Measurements from ENCODE around the gene SDCCAG8. TPM values are rescaled to one million over a fixed set of nuclear protein-coding genes. Genes with fewer than 3 reads are reported as not detected.

The SDCCAG8 gene
- polyA plus RNA-seq, 2 of the 4 experiments (the other 2 are of a cell fraction), result 48.8 to 64.8 TPM

DNA sequence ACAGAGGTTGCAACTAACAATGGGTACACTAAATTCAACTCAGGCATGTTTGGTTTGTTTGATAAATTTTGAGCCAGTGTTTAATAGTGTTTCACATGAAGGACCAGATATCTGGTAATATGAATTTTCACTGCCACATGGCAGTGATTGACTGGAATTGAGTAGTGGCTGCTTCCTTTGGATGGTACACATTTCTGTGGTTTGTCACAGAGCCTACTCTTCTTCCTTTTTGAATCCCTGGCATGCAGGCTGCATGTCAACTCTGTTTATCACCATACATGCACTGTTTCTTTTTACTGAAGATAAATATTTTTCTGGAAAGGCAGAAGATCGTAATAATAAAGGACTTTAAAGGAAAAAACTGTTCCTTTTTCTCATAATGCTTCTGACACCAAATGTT lies 35.5 kb downstream of the SDCCAG8 start:
- 79% methylated on average over 1 of the region's 1 CpG for WGBS (ENCODE audit: missing lambda C conversion rate)
- Histone ChIP-seq H3K9me3 (peaks cover 12% of the 10 kb centered on the region; the same call in 2 of the 3 replicates), H3K4me2 (no peak overlapping the region), H3K27ac (no peak overlapping the region), H3K4me3 (no peak overlapping the region), H3K4me1 (peaks cover 13% of the 10 kb centered on the region)
- no peak for FAIRE-seq
- ChIA-PET POLR2A (no interaction called here), CTCF (interaction anchor here (1.0 kb wide), 1 partner anchor 33 kb away, joined by 3 read pairs; no protein-coding TSS in a partner anchor)
- ATAC-seq, result no peak
- TF ChIP-seq GATA3 (IDR thresholded peaks at IDR 0.05; ENCODE audit: borderline replicate concordance), result no peak
- TF ChIP-seq SMC3 (IDR thresholded peaks at IDR 0.05), result no peak
- TF ChIP-seq CEBPB (IDR thresholded peaks at IDR 0.05), result no peak
- TF ChIP-seq EHF (CRISPR knock-in tag; IDR thresholded peaks at IDR 0.05), result no peak
- no peak for TF ChIP-seq NPAS2 (CRISPR knock-in tag; IDR thresholded peaks at IDR 0.05; ENCODE audit: borderline replicate concordance)
- no peak for TF ChIP-seq FOSL2 (IDR thresholded peaks at IDR 0.05)
- TF ChIP-seq FOSL2 (CRISPR knock-in tag; IDR thresholded peaks at IDR 0.05), result no peak
- no peak for TF ChIP-seq JUNB (IDR thresholded peaks at IDR 0.05)
- no peak for TF ChIP-seq TP53 (CRISPR knock-in tag; IDR thresholded peaks at IDR 0.05)
- no peak for TF ChIP-seq RCOR1 (IDR thresholded peaks at IDR 0.05; ENCODE audit: low read depth, low read length)
- no peak for TF ChIP-seq HOXB5 (CRISPR knock-in tag; IDR thresholded peaks at IDR 0.05)
- TF ChIP-seq, protein P1, sequence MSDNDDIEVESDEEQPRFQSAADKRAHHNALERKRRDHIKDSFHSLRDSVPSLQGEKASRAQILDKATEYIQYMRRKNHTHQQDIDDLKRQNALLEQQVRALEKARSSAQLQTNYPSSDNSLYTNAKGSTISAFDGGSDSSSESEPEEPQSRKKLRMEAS (IDR thresholded peaks at IDR 0.05), result no peak
- no peak for TF ChIP-seq EHMT2 (IDR thresholded peaks at IDR 0.05; ENCODE audit: low read depth)
- TF ChIP-seq, protein P2, sequence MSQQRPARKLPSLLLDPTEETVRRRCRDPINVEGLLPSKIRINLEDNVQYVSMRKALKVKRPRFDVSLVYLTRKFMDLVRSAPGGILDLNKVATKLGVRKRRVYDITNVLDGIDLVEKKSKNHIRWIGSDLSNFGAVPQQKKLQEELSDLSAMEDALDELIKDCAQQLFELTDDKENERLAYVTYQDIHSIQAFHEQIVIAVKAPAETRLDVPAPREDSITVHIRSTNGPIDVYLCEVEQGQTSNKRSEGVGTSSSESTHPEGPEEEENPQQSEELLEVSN (IDR thresholded peaks at IDR 0.05; ENCODE audit: borderline replicate concordance, low read depth), result no peak
- no peak for DNase-seq (ENCODE audit: low read depth in 1 of 2, low spot score in 1 of 2)

DNA sequence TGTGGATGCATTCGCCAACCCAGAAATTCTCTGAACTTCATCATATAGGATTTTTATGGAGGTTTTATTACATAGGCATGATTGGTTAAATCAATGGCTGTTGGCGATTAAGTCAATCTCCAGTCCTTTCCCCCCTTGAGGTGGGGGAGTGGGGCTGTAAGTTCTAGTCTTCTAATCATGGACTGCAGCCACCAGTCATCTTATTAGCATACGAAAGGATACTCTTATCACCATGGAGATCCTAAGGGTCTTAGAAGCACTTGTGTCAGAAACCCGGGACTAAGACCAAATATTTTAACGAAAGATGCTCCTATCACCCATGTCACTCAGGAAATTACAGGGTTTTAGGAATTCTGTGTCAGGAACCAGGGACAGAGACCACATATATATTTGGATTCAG lies 36.3 kb downstream of the SDCCAG8 start:
- H3K27ac ChIP-seq, result no peak overlapping the region
- H3K4me1 ChIP-seq, result peaks cover 13% of the 10 kb centered on the region
- ATAC-seq (no peak), FAIRE-seq (no peak), DNase-seq (ENCODE audit: low read depth in 1 of 2, low spot score in 1 of 2) (no peak)
- peaks cover 12% of the 10 kb centered on the region; the same call in 2 of the 3 replicates for H3K9me3 ChIP-seq
- no peak overlapping the region for H3K4me2 ChIP-seq
- TF ChIP-seq EP300 (IDR thresholded peaks at IDR 0.05) (no peak), JUNB (IDR thresholded peaks at IDR 0.05) (no peak), FOXS1 (CRISPR knock-in tag; IDR thresholded peaks at IDR 0.05) (no peak), NFE2L2 (conservative IDR thresholded peaks at IDR 0.05; ENCODE audit: low read length) (no peak), RFX5 (IDR thresholded peaks at IDR 0.05) (no peak), CHD2 (IDR thresholded peaks at IDR 0.05; ENCODE audit: low read length, partially characterized antibody) (no peak), NPAS2 (CRISPR knock-in tag; IDR thresholded peaks at IDR 0.05; ENCODE audit: borderline replicate concordance) (no peak), EHMT2 (IDR thresholded peaks at IDR 0.05; ENCODE audit: low read depth) (no peak), MYC (IDR thresholded peaks at IDR 0.05; ENCODE audit: borderline replicate concordance, low read length) (no peak), NR3C1 (IDR thresholded peaks at IDR 0.05) (no peak)
- TF ChIP-seq, protein P3, sequence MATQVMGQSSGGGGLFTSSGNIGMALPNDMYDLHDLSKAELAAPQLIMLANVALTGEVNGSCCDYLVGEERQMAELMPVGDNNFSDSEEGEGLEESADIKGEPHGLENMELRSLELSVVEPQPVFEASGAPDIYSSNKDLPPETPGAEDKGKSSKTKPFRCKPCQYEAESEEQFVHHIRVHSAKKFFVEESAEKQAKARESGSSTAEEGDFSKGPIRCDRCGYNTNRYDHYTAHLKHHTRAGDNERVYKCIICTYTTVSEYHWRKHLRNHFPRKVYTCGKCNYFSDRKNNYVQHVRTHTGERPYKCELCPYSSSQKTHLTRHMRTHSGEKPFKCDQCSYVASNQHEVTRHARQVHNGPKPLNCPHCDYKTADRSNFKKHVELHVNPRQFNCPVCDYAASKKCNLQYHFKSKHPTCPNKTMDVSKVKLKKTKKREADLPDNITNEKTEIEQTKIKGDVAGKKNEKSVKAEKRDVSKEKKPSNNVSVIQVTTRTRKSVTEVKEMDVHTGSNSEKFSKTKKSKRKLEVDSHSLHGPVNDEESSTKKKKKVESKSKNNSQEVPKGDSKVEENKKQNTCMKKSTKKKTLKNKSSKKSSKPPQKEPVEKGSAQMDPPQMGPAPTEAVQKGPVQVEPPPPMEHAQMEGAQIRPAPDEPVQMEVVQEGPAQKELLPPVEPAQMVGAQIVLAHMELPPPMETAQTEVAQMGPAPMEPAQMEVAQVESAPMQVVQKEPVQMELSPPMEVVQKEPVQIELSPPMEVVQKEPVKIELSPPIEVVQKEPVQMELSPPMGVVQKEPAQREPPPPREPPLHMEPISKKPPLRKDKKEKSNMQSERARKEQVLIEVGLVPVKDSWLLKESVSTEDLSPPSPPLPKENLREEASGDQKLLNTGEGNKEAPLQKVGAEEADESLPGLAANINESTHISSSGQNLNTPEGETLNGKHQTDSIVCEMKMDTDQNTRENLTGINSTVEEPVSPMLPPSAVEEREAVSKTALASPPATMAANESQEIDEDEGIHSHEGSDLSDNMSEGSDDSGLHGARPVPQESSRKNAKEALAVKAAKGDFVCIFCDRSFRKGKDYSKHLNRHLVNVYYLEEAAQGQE (IDR thresholded peaks at IDR 0.05), result no peak
- TF ChIP-seq, protein P4, sequence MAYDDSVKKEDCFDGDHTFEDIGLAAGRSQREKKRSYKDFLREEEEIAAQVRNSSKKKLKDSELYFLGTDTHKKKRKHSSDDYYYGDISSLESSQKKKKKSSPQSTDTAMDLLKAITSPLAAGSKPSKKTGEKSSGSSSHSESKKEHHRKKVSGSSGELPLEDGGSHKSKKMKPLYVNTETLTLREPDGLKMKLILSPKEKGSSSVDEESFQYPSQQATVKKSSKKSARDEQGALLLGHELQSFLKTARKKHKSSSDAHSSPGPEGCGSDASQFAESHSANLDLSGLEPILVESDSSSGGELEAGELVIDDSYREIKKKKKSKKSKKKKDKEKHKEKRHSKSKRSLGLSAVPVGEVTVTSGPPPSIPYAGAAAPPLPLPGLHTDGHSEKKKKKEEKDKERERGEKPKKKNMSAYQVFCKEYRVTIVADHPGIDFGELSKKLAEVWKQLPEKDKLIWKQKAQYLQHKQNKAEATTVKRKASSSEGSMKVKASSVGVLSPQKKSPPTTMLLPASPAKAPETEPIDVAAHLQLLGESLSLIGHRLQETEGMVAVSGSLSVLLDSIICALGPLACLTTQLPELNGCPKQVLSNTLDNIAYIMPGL (CRISPR knock-in tag; IDR thresholded peaks at IDR 0.05; ENCODE audit: borderline replicate concordance), result no peak
- TF ChIP-seq, protein P5, sequence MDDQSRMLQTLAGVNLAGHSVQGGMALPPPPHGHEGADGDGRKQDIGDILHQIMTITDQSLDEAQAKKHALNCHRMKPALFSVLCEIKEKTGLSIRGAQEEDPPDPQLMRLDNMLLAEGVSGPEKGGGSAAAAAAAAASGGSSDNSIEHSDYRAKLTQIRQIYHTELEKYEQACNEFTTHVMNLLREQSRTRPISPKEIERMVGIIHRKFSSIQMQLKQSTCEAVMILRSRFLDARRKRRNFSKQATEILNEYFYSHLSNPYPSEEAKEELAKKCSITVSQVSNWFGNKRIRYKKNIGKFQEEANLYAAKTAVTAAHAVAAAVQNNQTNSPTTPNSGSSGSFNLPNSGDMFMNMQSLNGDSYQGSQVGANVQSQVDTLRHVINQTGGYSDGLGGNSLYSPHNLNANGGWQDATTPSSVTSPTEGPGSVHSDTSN (IDR thresholded peaks at IDR 0.05), result no peak
- ChIA-PET CTCF (interaction anchor here (1.0 kb wide), 1 partner anchor 32 kb away, joined by 3 read pairs; no protein-coding TSS in a partner anchor), POLR2A (no interaction called here)
- no peak overlapping the region for H3K4me3 ChIP-seq
- 96% methylated on average over 5 of the region's 5 CpGs for WGBS (ENCODE audit: missing lambda C conversion rate)

All from A549 (cell line).